GM18907 (cell line): ENCODE results near the gene GRPEL2.

ENCODE experiments used
- ATAC-seq: cut with Tn5 transposase; IDR thresholded peaks from one replicate; pipeline ENCODE4 v1.9.1; 2021; ENCODE audit warnings: mild to moderate bottlenecking, moderate library complexity; ENCODE audit not compliant: unreplicated experiment

Gene GRPEL2

GRCh38 chr5:149355688-149356087 is 10.4 kb downstream of the GRPEL2 start:
- no peak for ATAC-seq

GRCh38 chr5:149356391-149356790 is 11.1 kb downstream of the GRPEL2 start:
- no peak for ATAC-seq

- ATAC-seq: peak; percentile 99
These were observed 12.3 kb downstream of the GRPEL2 start, which contains the start of gene PCYOX1L for GRCh38 chr5:149357370-149358293. TSS of gene PCYOX1L (plus strand) at chr5:149358046. CDS start at chr5:149358069, 23 bp downstream.

GRCh38 chr5:149358294-149358651 is 13.0 kb downstream of the GRPEL2 start:
- peak; percentile 22 for ATAC-seq

- ATAC-seq: no peak
These were observed 13.7 kb downstream of the GRPEL2 start for GRCh38 chr5:149358868-149359495.

- ATAC-seq: no peak
These were observed 15.0 kb downstream of the GRPEL2 start for GRCh38 chr5:149360272-149360671.

GRCh38 chr5:149362541-149362940 is 17.2 kb downstream of the GRPEL2 start:
- ATAC-seq: no peak

- no peak for ATAC-seq
These were observed 18.1 kb downstream of the GRPEL2 start for GRCh38 chr5:149363358-149363757.

- no peak for ATAC-seq
These were observed 18.6 kb downstream of the GRPEL2 start for GRCh38 chr5:149363936-149364335.

- no peak for ATAC-seq
These were observed 19.4 kb downstream of the GRPEL2 start for GRCh38 chr5:149364719-149365118.

GRCh38 chr5:149365418-149365817 is 20.1 kb downstream of the GRPEL2 start:
- ATAC-seq: no peak

GRCh38 chr5:149366169-149366729 is 20.9 kb downstream of the GRPEL2 start:
- ATAC-seq: no peak

GRCh38 chr5:149367249-149367971 is 22.1 kb downstream of the GRPEL2 start:
- ATAC-seq: peak; percentile 65

GRCh38 chr5:149367972-149368645 is 22.8 kb downstream of the GRPEL2 start:
- no peak for ATAC-seq

- ATAC-seq: no peak
These were observed 25.6 kb downstream of the GRPEL2 start for GRCh38 chr5:149370878-149371277.

GRCh38 chr5:149371296-149371962 is 26.1 kb downstream of the GRPEL2 start:
- peak; percentile 88 for ATAC-seq

GRCh38 chr5:149372076-149372795 is 26.9 kb downstream of the GRPEL2 start:
- ATAC-seq: no peak

GRCh38 chr5:149372932-149373331 is 27.6 kb downstream of the GRPEL2 start:
- no peak for ATAC-seq

GRCh38 chr5:149374303-149374702 is 29.0 kb downstream of the GRPEL2 start:
- no peak for ATAC-seq
